NOMO-1 treated with dmso at 0.1 percent for 144 hours (cell line): Measurements from ENCODE around the gene CERS3.

ENCODE experiments used
- DNase-seq: peaks from one replicate; lab custom pipeline; 2025; ENCODE audit not compliant: unreplicated experiment; lab: John Stamatoyannopoulos, UW

The CERS3 gene

DNA sequence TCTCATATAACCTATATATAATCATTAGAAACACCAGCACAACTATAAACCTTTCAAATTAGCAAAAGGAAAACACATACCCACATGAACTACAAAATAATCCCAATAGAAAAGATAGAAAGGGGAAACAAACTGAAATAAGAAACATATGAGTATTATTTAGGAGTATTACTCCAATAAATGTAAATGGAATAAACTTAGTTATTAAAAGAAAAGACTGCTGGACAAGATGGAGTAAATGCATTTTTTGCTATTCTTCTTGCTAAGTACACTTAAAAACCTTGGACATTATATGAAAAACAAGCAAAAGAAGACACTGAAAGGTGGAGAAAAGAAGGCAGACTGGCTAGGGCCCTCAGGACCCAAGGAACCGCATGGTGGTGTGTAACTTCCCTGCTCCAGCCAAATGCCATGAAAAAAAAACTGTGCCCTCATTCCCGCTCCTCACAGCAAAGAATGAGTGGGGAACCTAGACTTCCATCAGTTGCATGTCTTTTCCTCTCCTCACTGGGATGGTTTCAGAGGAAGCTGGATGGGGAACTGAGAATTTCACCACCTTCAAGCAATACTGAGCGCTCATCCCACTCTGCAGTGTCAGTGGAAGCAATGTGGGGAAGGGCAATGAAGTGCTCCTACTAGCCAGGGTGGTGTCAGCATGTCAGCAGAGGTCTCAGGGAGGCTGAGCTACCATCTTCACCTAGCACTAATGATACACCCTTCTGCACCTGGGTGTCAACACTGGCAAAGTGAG is 143.3 kb downstream of the CERS3 start:
- DNase-seq = no peak

- no peak for DNase-seq
These were observed 144.7 kb downstream of the CERS3 start for GRCh38 chr15:100384108-100384410.

DNA sequence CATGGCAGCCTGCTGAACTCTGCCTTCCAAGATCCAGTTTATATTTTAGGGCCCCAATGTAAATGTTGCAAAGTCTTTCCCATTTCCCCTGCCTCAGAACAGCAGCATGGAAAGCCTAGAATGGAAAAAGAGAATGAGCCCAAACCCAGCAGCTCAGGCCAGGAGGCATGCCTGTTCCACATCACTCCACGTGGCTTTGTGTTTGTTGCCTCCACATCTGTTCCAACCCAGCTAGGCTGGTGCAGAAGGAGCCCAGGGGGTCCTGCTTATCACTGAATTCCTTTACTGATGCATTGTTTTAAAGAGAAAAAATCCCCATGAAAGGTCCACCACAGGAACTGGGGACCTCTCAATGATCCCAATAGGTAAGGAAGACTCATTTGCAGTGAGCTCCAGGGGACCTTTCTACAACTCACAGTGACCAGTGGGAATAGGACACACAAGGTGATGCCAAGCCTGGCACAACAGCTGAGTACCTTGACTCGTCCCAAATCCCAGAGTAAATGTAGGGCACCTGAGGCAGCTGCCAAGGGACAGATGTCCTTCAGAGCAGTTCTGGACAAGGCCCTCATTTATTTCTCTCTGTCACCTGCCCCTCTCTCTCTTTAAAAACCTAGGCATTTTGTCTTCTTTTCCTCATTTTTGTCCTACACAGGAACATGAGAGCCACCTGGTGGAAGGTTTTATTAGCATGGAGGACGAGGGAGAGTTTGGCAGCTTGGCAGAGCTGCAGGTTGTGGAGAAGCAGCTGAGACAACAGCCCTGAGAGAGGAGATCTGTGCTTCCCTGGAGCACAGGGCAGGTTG is 145.2 kb downstream of the CERS3 start:
- DNase-seq = peak; percentile 1

GRCh38 chr15:100373942-100374341 is 154.8 kb downstream of the CERS3 start:
- DNase-seq = no peak

DNA sequence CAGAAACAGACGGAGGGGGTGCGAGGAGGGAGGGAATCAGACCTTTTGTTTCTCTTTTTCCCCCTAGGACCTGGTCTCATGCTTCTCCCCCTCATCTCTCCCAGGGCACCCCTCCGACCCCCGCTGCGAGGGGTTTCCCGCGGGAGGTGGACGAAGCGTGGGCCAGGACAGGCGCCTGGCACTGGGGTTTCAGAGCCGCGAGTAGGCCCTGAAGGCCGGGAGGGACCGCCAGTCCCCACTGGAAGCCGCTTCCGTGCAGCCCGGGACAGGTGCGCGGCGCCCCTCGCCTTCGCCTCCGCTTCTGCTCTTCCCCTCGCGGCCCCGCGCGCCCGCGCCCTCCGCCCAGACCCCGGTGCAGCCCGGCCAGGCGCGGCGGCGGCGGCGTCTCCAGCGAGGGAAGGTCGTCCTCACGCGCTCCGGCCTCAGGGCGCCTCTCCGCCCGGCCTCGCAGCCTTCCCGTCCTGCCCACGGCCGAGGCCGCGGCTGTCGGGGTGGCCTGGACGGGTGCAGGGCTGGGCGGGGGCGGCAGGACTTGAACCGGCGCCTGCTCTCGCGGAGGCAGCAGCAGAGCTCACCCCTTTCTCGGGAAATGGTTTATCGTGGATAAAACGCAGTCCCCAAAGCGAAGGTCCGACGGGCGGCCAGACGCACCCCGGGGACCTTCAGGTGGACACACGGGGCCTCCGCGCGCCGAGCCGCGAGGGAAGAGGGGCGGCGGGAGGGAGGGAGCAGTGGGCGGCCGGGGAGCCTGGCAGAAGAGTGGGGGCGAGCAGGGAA is 155.4 kb downstream of the CERS3 start:
- no peak for DNase-seq

GRCh38 chr15:100372739-100373119 is 156.0 kb downstream of the CERS3 start:
- no peak for DNase-seq

DNA sequence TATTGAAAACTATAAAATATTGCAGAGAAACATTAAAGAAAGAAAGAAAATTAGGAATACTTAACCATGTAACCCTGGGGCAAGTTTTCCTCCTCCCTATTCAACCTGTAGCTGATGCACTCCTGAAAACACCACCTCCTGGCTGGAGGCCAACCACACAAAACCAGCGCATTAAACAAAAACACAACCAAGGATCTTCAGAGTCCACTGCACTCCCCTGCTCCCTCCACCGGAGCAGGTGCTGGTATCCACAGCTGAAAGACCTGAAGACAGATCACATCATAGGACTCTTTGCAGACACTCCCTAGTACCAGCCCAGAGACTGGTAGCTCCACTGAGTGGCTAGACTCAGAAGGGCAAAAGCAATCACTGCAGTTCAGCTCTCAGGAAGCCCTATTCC is 173.4 kb downstream of the CERS3 start:
- DNase-seq = no peak

DNA sequence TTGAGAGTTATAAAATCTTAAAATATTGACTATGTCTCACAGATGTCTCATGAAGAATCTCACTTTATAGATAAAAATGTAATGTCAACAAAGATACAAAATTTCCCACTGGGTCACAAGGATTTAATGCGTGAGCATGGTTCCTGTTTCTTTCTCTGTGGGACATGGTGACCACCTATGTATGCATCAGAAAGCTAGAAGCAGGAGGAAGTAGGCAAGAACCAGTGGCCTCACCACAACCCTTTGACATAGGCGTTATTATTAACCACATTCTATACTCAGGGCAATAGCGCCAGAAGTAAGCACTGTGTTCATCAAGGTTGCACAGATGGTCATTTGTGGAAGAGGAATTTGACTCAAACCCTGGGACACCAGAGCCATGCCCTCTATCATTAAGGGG is 175.3 kb downstream of the CERS3 start:
- DNase-seq = peak; percentile 77

DNA sequence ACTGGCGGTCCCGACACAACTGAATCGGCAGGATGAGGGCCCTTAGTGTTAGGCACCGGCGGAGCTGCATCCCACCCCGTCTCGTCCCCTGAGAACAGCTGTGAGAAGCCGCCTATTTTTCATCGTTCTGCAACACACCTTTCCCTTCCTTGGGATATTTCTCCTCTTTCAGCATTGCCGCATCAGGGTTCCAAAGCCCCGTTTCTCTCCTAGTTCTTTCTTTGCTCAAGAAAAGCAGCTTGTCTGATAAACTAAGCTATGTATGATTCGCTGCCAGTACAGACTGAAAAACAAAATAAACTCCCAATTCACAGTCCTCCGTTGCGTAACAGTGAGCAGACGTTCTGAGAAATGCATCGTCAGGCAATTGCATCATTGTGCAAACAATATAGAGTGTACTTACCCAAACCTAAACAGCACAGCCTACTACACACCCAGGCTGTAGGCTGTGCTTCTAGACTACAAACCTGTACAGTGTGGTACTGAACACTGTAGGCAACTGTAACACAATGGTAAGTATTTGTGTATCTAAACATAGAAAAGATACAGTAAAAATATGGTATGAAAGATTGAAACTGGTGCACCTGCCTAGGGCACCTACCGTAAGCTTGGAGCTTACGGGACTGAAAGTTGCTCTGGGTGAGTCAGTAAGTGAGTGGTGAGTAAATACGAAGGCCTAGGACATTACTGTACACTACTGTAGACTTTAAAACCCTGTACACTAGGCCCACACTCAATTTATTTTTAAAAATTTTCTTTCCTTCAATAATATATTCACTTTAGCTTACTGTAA is 178.1 kb downstream of the CERS3 start:
- DNase-seq = peak; percentile 54
